Measurements from ENCODE around the gene UBTD1.
"Not testable (repeated sequence)": the region's sequence is repeated elsewhere in the genome, so short reads cannot be mapped to it uniquely, and the experiment has no call there.

The UBTD1 gene, protein sequence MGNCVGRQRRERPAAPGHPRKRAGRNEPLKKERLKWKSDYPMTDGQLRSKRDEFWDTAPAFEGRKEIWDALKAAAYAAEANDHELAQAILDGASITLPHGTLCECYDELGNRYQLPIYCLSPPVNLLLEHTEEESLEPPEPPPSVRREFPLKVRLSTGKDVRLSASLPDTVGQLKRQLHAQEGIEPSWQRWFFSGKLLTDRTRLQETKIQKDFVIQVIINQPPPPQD

DNA sequence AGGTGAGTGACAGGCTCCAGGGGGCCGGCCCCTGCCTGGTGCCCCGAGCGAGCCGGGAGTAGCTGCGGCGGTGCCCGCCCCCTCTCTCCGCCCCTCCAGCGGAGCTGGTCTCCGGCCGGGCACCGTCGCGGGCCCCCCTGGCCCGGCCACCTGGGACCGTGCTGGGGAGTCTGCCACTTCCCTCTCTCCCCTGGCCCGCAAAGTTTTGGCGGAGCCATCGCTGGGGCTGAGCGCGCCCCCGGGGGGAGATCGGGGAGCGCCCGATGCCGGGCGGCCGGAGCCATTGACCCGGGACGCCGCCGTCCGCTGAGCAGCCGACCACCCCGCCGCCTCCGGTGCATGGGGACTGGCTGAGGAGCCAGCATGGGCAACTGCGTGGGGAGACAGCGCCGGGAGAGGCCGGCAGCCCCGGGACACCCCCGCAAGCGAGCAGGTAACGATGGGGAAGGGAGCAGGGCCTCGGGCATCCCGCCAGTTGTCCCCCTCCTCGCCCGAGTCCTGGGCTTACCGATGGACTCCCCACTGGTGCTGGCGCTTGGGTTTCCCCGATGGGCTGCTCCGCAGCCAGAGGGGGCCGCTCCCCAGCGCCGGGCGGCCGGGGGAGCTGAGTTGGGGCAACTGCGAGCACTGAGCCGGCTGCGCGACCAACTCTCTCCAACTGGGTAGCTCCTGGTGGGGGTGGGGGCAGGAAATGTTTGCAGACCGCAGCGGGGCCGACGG lies at the start of gene UBTD1:
UBTD1 (plus strand) TSS at position 84 of the 720 bp plus-strand sequence; CDS start at position 364, 280 bp downstream.
- DNase-seq = peak; percentile 60

DNA sequence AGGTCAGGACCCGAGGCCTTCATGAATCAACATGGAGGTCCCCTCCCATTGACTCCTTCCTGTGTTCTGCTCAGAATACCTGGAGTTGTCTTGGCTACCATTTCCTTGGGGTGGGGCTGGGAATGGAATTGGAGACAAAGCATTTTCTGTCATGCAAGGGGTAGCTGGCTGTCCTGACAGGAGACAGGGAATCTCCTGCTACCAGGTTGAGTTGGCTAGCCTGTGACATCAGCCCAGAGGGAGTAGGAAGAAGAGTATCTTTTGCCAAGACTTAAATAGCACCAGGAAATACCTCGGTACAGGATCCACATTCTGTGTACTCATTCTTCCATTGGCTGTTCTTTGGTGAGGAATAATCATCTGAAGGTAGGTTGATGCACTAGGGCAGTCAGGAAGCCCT lies 47.9 kb upstream of the UBTD1 start:
- no peak for DNase-seq

DNA sequence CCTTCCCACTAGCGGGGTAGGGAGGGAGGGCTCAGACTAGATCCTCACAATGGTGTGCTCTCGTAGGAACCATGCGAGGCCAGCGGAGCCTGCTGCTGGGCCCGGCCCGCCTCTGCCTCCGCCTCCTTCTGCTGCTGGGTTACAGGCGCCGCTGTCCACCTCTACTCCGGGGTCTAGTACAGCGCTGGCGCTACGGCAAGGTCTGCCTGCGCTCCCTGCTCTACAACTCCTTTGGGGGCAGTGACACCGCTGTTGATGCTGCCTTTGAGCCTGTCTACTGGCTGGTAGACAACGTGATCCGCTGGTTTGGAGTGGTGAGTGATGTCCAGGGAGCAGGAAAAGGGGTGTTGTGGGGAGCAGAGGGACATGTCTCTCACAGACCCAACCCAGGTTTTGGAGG lies 47.1 kb upstream of the UBTD1 start:
- DNase-seq = no peak

DNA sequence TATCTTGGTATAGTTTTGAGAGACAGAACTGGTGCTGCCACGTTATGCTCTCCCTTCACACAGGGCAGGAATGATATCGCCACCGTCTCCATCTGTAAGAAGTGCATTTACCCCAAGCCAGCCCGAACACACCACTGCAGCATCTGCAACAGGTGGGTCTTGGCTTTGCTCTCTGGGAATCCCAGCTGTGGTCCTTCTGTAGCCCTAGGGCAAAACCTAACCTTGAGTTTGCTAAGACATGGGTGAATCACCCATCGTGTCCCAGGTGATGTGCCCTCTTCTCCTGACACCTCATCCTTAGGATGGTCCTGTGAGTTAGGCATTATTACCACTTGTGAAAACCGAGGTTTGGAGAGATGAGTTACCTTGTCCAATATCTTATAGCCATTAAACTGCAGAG lies 46.4 kb upstream of the UBTD1 start:
- DNase-seq = no peak

DNA sequence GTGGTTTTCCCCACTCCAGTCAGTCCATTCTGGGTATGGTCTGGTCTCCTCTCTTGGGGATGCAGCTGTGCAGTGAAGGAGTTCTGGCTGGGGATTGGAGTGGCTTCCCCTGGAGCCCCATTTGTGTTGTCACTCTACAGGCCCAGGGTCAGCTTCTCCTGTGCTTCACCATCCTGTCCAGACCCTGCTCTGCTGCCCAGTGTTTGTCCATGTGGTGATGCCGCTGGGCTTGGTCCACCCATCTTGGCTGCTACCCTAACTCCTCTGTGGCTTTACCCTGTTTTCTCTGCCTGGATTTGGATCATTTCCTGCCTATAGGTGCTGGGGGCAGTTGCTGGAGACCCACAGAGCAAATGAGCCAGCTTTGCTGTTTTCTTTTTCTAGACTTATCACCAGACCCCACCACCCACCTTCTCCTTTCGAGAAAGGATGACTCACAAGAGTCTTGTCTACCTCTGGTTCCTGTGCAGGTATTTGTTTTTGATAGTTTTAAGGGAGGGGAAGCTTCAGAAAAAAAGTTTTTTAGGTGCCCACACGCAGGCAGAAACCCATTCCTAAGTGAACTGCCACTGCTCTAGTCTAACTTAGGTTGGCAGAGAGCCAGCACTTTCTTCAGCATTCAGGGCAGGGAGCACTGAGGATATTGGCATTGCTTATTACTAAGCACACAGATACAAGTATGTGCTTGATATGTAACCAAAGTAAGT lies 44.2 kb upstream of the UBTD1 start:
- no peak for DNase-seq

DNA sequence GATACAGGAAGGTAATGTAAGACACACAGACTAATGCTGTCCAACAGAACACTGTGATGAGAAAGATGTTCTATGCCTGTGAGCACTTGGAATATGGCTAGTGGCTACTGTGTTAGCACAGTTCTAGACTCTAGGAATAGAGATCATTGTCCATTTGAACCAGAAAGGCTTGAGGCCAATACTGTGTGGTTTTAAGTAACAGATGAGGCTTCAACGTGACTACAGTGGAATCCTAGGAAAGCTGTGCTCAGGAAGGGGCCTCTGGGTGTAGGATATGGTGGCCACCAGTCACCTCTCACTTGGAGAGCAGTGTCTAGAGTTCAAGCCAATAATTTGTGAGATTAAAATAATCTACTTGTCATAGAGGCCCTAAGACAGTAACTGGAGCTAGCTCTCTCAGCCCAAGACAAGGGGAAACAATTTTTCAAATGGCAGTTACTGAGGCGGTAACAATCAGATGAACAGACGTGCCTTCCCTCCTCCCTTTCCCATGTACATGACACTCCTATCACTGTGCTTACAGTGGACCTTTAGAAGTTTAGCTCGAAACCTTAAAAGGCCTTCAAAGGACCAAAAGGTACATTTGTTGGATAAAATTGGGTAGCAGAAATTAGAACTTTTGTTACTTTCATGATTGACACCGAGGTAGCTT lies 42.6 kb upstream of the UBTD1 start:
- DNase-seq = no peak

DNA sequence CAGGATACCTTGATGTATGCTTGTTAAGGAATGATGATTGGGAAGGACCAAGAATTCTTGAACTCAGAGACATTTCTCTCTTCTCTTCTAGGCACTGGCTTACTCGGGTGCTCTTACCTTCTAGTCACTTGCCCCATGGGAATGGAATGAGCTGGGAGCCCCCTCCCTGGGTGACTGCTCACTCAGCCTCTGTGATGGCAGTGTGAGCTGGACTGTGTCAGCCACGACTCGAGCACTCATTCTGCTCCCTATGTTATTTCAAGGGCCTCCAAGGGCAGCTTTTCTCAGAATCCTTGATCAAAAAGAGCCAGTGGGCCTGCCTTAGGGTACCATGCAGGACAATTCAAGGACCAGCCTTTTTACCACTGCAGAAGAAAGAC lies 42.0 kb upstream of the UBTD1 start:
- no peak for DNase-seq

DNA sequence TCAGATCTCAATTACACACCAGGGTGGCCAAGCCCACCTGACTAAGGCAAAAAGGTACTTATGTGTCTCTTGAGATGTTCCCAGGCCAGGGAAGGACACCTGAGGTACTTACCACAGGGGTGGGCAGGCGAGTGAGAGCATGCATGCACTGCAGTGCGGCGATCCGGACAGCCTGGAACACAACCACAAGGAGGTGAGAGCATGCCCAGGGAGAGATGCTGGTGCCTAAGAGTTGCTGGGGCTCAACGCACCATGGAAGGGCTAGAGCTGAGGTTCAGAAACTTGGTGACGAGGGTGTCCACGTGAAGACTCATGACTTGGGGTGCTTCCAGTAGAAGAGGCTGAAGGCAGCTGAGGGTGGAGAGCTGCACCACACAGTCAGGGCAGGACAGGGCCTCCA lies 39.6 kb upstream of the UBTD1 start:
- DNase-seq = no peak

DNA sequence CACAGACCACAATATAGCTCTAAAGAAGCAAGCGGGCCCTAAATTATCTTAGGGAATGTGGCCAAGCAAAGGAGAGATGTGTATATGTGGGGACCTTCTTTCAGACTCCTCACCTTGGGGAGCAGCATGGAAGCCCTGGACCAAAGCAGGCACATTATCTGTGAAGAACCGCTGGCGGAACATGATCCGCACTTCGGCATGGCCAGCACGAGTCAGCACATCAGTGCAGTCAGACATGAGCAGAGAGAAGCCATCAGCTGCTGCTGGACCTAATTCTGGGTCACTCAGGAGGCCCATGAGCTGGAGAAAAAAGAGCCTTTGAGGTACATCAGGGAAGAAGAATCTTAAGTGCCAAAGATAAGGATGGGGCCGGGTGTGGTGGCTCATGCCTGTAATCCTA lies 38.8 kb upstream of the UBTD1 start:
- no peak for DNase-seq

DNA sequence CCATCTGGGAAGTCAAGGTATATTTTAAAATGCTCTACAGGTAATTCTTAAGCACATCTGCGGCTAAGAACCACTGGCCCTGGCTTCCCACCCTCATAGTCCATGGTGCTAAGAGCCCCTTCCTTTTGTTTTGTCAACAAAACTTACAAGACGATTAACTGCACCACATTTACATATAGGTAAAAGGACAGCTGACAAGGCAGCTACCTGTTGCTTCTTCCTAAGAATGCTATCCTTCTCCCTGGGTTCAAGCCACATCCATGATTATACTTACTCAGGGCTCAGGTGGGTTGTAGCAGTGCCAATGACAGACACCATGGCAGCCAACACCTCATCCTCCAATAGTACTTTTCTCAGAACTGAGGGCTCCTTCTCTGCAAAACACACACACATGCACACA lies 36.4 kb upstream of the UBTD1 start:
- DNase-seq = no peak

DNA sequence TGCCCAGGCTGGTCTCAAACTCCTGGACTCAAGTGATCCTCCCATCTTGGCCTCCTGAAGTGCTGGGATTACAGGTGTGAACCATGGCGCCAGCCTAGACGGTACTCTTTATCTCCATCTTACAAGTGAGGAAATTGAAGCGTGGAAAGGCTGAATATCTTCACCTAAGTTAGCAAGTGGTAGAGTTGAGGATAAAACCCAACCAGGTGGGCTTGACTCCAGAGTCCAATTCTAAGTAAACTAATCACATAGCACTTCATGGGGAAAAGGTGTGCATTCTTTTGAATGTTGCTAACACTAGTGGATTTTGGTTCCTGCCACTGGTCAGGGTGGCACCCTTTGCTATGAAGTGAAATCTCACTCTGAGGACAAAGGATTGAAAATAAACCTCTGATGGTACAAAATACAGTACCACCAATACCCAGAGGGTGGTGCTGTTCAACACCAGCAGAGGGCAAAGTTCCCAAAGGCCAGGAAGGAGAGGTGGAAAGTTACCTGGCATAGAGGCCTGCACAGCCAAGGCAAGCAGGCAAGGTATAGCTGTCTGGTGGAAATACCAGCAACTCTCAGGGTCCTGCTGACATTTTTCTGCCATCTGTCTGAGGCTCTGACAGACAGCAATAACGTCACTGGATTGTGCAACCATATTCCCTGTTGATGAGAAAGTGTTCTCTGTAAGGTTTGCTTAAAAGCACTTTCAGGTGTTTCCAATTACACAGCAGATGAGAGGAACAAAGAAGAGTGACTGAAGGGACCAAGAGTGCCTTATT lies 35.2 kb upstream of the UBTD1 start:
- no peak for DNase-seq

DNA sequence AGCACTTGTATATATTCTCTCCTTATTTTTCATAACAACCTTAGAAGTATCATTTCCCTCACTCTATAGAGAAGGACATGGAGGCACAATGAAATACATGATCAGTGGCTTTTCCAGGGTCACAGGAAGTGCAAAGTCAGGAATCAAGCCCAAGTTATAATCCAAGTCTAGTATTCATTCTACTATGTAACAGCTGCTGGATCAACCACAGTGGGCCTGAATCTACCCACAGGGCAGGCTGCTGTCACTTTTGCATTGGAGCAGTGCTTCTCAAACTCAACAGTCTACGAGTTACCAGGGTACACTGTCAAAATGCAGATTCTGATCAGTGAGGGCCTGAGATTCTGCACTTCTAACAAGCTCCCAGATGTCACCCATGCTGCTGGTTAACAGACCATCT lies 34.5 kb upstream of the UBTD1 start:
- DNase-seq = no peak

DNA sequence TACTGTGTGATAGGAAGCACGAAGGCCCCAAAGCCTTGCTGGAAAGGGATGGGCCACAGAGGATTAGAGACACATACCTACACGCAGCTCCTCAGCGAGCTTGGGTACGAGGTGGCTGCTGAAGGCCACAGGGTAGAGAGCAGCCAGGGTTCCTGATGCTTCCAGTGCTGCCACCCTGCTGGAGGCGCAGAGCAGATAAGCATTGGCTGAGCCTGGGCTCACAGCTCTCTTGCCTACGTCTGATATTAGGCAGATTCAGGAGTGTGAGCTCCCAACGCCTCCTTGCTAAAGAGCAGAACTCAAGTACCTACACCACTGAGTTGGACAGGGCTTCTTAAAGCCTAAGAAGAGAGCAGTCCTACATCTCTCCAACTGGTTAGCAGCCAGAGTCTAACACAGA lies 32.7 kb upstream of the UBTD1 start:
- no peak for DNase-seq

DNA sequence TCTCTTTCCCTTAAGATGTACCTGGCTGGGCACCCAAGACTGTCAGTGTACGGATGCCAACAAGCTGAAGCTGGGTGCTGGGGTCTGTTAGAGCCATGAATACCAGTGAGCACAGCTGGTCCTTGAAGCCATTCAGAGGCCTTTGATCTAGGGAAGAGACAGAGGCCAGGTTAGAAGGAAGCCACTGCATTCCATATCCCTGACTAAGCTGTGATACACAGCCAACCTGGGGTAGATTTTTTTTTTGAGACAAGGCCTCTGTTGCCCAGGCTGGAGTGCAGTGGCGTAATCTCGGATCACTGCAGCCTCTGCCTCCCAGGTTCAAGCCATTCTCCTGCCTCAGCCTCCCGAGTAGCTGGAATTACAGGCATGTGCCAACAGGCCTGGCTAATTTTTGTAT lies 32.0 kb upstream of the UBTD1 start:
- peak; percentile 51 for DNase-seq

DNA sequence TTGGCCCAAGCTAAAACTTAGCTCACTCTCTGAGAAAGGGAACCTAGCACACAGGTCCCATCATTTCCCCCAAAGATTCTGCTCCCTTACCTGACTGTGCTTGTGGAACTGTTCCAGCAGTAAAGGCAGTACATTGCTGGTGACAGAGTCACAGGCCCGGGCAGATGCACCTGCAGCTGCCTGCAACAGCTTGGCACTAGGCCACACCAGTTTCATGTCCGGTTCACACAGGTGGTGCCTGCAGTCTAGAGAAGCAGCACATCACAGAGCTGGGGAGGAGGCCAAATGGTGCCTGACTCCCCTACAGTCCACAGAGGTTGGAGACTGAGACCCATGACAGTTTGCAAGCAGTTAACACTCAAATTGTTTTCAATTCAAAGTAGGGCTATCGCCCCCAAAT lies 30.6 kb upstream of the UBTD1 start:
- no peak for DNase-seq

DNA sequence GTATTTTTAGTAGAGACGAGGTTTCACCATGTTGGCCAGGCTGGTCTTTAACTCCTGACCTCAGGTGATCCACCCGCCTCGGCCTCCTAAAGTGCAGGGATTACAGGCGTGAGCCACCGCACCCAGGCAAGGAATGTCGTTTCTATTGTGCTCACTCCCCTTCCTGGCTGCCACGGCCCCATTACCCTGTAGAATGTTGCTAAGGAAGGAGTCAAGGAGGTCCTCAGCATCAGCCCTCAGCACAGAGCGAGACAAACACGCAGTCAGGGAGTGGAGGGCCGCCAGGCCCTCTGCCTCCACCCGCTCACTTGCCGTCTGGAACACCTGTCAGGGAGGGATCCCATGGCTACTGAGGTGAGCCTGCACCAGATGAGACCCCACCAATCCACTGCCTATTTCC lies 29.9 kb upstream of the UBTD1 start:
- not testable (repeated sequence) for DNase-seq

DNA sequence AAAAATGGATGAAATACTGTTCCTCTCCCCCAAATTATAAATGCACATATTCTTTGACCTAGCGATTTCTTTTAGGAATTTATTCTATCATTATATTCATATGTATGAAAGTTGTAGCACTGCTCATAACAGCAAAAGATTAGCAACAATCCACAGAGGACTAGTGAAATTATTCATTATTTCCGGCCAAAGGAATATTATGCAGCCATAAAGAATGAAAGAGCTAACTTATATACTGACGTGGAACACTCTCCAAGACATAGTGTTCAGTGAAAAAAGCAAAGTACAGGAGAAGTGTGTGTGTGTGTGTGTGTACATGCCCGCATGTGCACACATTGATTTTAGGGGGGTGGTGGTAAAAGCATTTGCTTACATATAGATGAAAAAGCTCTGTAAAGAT lies 23.8 kb upstream of the UBTD1 start:
- DNase-seq = no peak

DNA sequence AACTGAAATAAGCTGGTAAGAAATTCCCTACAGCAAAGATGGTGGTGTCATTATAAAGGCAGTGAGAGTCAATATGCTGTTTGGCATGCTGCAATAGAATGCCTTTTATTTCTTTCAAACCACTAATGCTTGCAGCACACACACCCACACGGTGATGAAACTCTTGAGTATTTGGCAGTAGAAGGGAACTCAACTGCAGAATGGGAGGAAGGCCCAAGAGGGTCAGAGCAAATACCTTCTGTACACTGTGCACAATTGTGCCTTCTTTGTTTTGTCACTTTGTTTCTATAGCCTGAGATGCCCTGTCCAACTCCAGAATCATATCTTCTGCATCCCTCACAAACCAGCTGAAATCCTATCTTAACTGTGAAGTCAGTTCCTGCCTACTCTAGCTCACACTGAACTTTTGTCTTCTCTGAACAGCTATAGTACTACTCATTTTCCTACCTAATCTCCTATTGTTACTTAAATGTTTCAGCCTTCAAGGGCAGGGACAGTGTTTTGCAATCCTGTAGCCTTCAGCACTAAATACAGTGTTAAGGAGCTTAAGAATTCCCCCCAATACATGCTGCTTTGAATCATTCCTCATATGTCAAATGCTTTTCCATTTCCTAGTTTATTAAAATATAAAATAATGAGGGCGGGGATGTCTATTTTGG lies 22.7 kb upstream of the UBTD1 start:
- no peak for DNase-seq

DNA sequence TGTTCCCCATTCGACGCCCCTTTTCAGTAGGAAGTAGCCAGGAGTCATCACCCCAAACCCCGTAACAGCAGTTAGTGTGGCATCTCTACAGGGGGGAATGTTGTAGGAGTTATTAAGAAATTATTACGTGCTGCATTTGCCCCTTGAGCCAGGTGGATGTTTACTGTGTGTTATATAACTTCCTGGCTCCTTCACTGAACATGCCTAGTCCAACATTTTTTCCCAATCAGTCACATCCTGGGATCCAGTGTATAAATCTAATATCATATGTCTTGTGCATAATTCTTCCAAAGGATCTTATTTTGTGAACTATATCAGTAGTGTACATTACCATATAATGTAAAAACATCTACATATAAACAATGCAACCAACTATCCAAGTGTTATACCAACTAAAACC lies 19.3 kb upstream of the UBTD1 start:
- not testable (repeated sequence) for DNase-seq

DNA sequence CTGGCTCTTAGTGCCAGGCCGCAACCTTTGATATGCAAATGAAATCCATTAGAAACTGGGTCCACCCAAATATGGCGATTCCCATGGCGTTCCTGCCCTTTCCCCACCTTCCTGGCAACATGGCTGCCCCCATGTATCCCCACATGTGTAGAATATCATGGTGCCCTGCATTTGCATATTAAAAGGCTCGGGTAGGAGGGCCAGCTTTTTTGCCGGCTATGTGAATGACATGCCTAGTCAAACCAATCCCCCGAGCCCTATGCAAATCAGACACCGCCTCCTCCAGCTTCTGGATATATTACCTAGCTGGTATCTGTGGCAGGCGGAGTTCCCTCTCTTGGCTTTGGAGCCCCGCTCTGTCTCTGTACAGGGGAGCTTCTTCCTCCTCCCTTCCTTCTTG lies 18.8 kb upstream of the UBTD1 start:
- no peak for DNase-seq

DNA sequence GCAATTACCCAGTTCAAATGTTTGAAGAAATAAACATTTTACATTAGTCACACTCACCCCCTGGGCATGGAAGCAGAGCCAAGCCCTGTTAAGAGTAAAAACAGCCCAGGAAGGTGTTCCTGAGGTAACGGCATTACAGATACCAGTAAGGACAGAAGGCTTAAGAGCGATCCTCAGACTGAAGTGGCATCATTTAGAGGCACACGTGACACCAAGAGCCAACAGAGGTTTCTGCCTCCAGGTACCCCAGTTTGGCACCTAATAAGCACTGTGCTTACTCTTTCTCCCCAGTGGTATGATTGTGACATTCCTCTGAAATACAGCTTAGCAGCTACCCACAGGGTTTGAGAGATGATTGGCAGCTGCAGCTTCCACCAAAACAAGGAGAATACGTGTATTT lies 17.7 kb upstream of the UBTD1 start:
- no peak for DNase-seq

DNA sequence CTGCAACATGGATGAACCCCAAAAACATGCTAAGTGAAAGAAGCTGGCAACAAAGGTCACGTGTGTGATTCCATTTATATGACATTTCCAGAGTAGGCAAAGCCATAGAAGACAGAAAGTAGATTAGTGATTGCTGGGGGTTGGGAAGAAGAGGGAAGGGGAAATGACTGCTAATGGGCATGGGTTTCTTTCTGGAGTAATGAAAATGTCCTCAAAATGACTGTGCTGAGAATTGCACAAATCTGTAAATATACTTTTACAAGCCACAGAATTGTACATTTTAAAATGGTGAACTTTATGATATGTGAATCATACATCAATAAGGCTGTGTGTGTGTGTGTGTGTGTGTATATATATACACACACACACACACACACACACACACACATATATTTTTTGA lies 16.3 kb upstream of the UBTD1 start:
- DNase-seq = no peak

DNA sequence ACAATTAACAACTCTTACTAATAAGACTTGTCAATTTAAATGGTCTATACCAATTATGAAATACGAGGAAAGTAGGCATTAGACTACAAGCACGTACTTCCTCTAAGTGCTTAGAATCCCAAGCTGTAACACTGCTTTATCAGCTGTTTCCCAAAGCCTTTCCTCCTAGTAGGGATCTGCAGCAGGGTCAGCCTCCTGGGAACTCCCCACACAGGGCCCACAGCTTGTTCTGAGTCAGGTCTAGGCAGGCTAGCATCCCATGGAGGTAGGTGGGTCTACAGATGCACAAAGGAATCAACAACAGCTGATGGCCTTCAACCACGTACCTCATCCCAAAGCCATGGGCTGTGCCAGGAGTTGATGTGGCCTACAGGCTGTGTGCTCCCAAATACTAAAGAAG lies 15.2 kb upstream of the UBTD1 start:
- no peak for DNase-seq
